NCI-H1048 (cell line): Measurements from ENCODE around the gene B9D2.
"Not testable (repeated sequence)": the region's sequence is repeated elsewhere in the genome, so short reads cannot be mapped to it uniquely, and the experiment has no call there.

ENCODE experiments used
- DNase-seq: peaks from one replicate; lab custom pipeline; 2025; lab: John Stamatoyannopoulos, UW

B9D2 gene

GRCh38 chr19:41363753-41364523, at the start of gene B9D2:
Gene B9D2, minus strand, starts transcription at chr19:41364149. Its CDS starts 630 bp downstream, at chr19:41363519.
- DNase-seq: peak; percentile 98

- no peak for DNase-seq
Measured at GRCh38 chr19:41412953-41413352, 49.0 kb upstream of the B9D2 start.

- DNase-seq: no peak
Measured at GRCh38 chr19:41411968-41412265, 48.0 kb upstream of the B9D2 start.

- DNase-seq: no peak
Measured at GRCh38 chr19:41411100-41411967, 47.4 kb upstream of the B9D2 start.

GRCh38 chr19:41410336-41411054, 46.5 kb upstream of the B9D2 start:
- DNase-seq: no peak

GRCh38 chr19:41409288-41409687, 45.3 kb upstream of the B9D2 start:
- no peak for DNase-seq

GRCh38 chr19:41408846-41409245, 44.9 kb upstream of the B9D2 start:
- not testable (repeated sequence) for DNase-seq

- DNase-seq: no peak
Measured at GRCh38 chr19:41408256-41408655, 44.3 kb upstream of the B9D2 start.

GRCh38 chr19:41407271-41407670, 43.3 kb upstream of the B9D2 start:
- no peak for DNase-seq

- DNase-seq: no peak
Measured at GRCh38 chr19:41405776-41406175, 41.8 kb upstream of the B9D2 start.

GRCh38 chr19:41403181-41403970, 39.4 kb upstream of the B9D2 start:
- DNase-seq: no peak

GRCh38 chr19:41402010-41402409, 38.1 kb upstream of the B9D2 start:
- DNase-seq: no peak

- no peak for DNase-seq
Measured at GRCh38 chr19:41401483-41401882, 37.5 kb upstream of the B9D2 start.

GRCh38 chr19:41399525-41399924, 35.6 kb upstream of the B9D2 start:
- no peak for DNase-seq

GRCh38 chr19:41399091-41399490, 35.1 kb upstream of the B9D2 start:
- no peak for DNase-seq

GRCh38 chr19:41398598-41398997, 34.6 kb upstream of the B9D2 start:
- DNase-seq: no peak

GRCh38 chr19:41398050-41398418, 34.1 kb upstream of the B9D2 start:
- DNase-seq: no peak

- peak; percentile 98 for DNase-seq
Measured at GRCh38 chr19:41397086-41398049, 33.4 kb upstream of the B9D2 start, which contains the start of the genes BCKDHA and EXOSC5. Gene BCKDHA, plus strand, starts transcription at chr19:41397818. Its CDS starts 10 bp downstream, at chr19:41397828. Gene EXOSC5, minus strand, starts transcription at chr19:41397359. Its CDS starts 31 bp downstream, at chr19:41397328.

GRCh38 chr19:41395355-41395754, 31.4 kb upstream of the B9D2 start:
- no peak for DNase-seq

GRCh38 chr19:41392775-41393174, 28.8 kb upstream of the B9D2 start:
- DNase-seq: no peak
